HEK293T (cell line): Measurements from ENCODE around the gene VSIR.

ENCODE experiments used
- CTCF ChIA-PET: fragments of 350-600 bp; formaldehyde crosslinking; extraction: SDS; loops from one replicate; lab custom pipeline; 2021; ENCODE audit warnings: antibody characterized with exemption, inconsistent platforms; lab: Yijun Ruan, JAX
- POLR2A ChIA-PET: fragments of 350-600 bp; formaldehyde crosslinking; extraction: SDS; loops from one replicate; lab custom pipeline; 2020; ENCODE audit warnings: antibody characterized with exemption, inconsistent platforms; lab: Yijun Ruan, JAX
- DNase-seq: peaks from one replicate; pipeline ENCODE4 v3.0.0; 2012; ENCODE audit warnings: mixed read lengths; ENCODE audit errors: extremely low spot score
- ARNT ChIP-seq: fragments of 450-650 bp; IDR thresholded peaks from 2 replicates; pipeline ENCODE4 v1.6.1; 2017; ENCODE audit warnings: mild to moderate bottlenecking
- BHLHE40 ChIP-seq: fragments of 450-650 bp; IDR thresholded peaks from 2 replicates; pipeline ENCODE4 v1.6.1; 2016; ENCODE audit warnings: mild to moderate bottlenecking, moderate library complexity, borderline replicate concordance
- CTBP1 ChIP-seq: fragments of 450-650 bp; IDR thresholded peaks from 2 replicates; pipeline ENCODE4 v1.6.1; 2016; ENCODE audit warnings: borderline replicate concordance
- ELF4 ChIP-seq: fragments of 450-650 bp; IDR thresholded peaks from 2 replicates; pipeline ENCODE4 v1.6.1; 2017; ENCODE audit warnings: antibody characterized with exemption
- FOXA1 ChIP-seq: fragments of 450-650 bp; IDR thresholded peaks from 2 replicates; pipeline ENCODE4 v1.6.1; 2016; ENCODE audit warnings: mild to moderate bottlenecking
- FOXK2 ChIP-seq: fragments of 450-650 bp; IDR thresholded peaks from 2 replicates; pipeline ENCODE4 v1.6.1; 2016; ENCODE audit warnings: mild to moderate bottlenecking
- FOXM1 ChIP-seq: fragments of 450-650 bp; IDR thresholded peaks from 2 replicates; pipeline ENCODE4 v1.6.1; 2017; ENCODE audit warnings: mild to moderate bottlenecking, borderline replicate concordance
- HDGF ChIP-seq: fragments of 450-650 bp; IDR thresholded peaks from 2 replicates; pipeline ENCODE4 v1.6.1; 2017; ENCODE audit warnings: antibody characterized with exemption, borderline replicate concordance
- L3MBTL2 ChIP-seq: fragments of 450-650 bp; conservative IDR thresholded peaks from 2 replicates; pipeline ENCODE4 v1.6.1; 2016; ENCODE audit warnings: mild to moderate bottlenecking
- LEF1 ChIP-seq: fragments of 450-650 bp; IDR thresholded peaks from 2 replicates; pipeline ENCODE4 v1.6.1; 2017; ENCODE audit warnings: mild to moderate bottlenecking, borderline replicate concordance
- NFRKB ChIP-seq: fragments of 450-650 bp; IDR thresholded peaks from 2 replicates; pipeline ENCODE4 v1.6.1; 2016; ENCODE audit warnings: mild to moderate bottlenecking, moderate library complexity
- PKNOX1 ChIP-seq: fragments of 450-650 bp; IDR thresholded peaks from 2 replicates; pipeline ENCODE4 v1.6.1; 2016
- SP1 ChIP-seq: fragments of 450-650 bp; IDR thresholded peaks from 2 replicates; pipeline ENCODE4 v1.6.1; 2017
- SUZ12 ChIP-seq: fragments of 450-650 bp; IDR thresholded peaks from 2 replicates; pipeline ENCODE4 v1.6.1; 2016; ENCODE audit warnings: mild to moderate bottlenecking
- TARDBP ChIP-seq: fragments of 450-650 bp; IDR thresholded peaks from 2 replicates; pipeline ENCODE4 v1.6.1; 2016
- ZNF384 ChIP-seq: fragments of 450-650 bp; IDR thresholded peaks from 2 replicates; pipeline ENCODE4 v1.6.1; 2016

Gene VSIR

GRCh38 chr10:71727105-71727737, 46.1 kb downstream of the VSIR start:
- POLR2A ChIA-PET: no interaction called here
- CTCF ChIA-PET: no interaction called here
- TF ChIP-seq L3MBTL2 (no peak), FOXA1 (no peak), BHLHE40 (no peak), PKNOX1 (no peak)
- DNase-seq: no peak

GRCh38 chr10:71726580-71727104, 46.7 kb downstream of the VSIR start:
- DNase-seq: no peak
- CTCF ChIA-PET: no interaction called here
- POLR2A ChIA-PET: no interaction called here
- TF ChIP-seq ZNF384 (no peak), ARNT (no peak), FOXK2 (no peak), TARDBP (no peak), NFRKB (no peak), CTBP1 (no peak), FOXM1 (no peak), BHLHE40 (no peak)

GRCh38 chr10:71725998-71726579, 47.2 kb downstream of the VSIR start:
- ChIA-PET POLR2A (no interaction called here), CTCF (no interaction called here)
- TF ChIP-seq TARDBP: no peak
- no peak for TF ChIP-seq L3MBTL2
- no peak for TF ChIP-seq PKNOX1
- TF ChIP-seq LEF1: no peak
- no peak for TF ChIP-seq ZNF384
- TF ChIP-seq BHLHE40: no peak
- TF ChIP-seq SUZ12: no peak
- peak; percentile 55 for DNase-seq

- CTCF ChIA-PET: no interaction called here
- POLR2A ChIA-PET: no interaction called here
- TF ChIP-seq HDGF (no peak), FOXM1 (no peak), SP1 (no peak), FOXK2 (no peak), ELF4 (no peak), NFRKB (no peak), ARNT (no peak), L3MBTL2 (no peak), ZNF384 (no peak), BHLHE40 (no peak), CTBP1 (no peak), PKNOX1 (no peak), TARDBP (no peak), LEF1 (no peak), SUZ12 (no peak), FOXA1 (no peak)
- DNase-seq: no peak
Measured at GRCh38 chr10:71725249-71725648, 48.1 kb downstream of the VSIR start.

GRCh38 chr10:71724539-71724938, 48.8 kb downstream of the VSIR start:
- no peak for DNase-seq
- TF ChIP-seq NFRKB (no peak), FOXK2 (no peak), LEF1 (no peak), PKNOX1 (no peak), ARNT (no peak)
- ChIA-PET CTCF (interaction anchor here (1.7 to 2.0 kb wide), 2 partner anchors 13 to 29 kb away, joined by 5 to 7 read pairs; no protein-coding TSS in a partner anchor), POLR2A (no interaction called here)

GRCh38 chr10:71723311-71723710, 50.0 kb downstream of the VSIR start:
- POLR2A ChIA-PET: no interaction called here
- CTCF ChIA-PET: interaction anchor here (1.7 to 2.0 kb wide), 2 partner anchors 12 to 28 kb away, joined by 5 to 7 read pairs; no protein-coding TSS in a partner anchor
- no peak for TF ChIP-seq FOXK2
- TF ChIP-seq SP1: no peak
- no peak for TF ChIP-seq TARDBP
- no peak for TF ChIP-seq L3MBTL2
- TF ChIP-seq ELF4: no peak
- TF ChIP-seq LEF1: no peak
- TF ChIP-seq ARNT: no peak
- TF ChIP-seq FOXM1: no peak
- TF ChIP-seq NFRKB: no peak

More at GRCh38 chr10:71723311-71723710, 50.0 kb downstream of the VSIR start:
- no peak for DNase-seq
